Psoas muscle (tissue), 8 donors: Measurements from ENCODE around the gene TRHDE. TPM values are rescaled to one million over a fixed set of nuclear protein-coding genes. Genes with fewer than 3 reads are reported as not detected.
"Not testable (repeated sequence)": the region's sequence is repeated elsewhere in the genome, so short reads cannot be mapped to it uniquely, and the experiment has no call there.

Source experiments
- ATAC-seq, 4 donors: fragments of 200-7000 bp; cut with Tn5 transposase; one replicate each; pipeline ENCODE4 v1.9.1; 2020; ENCODE audit warnings: moderate library complexity in 3 of 4, mild to moderate bottlenecking in 2 of 4
- DNase-seq, 2 donors: peaks; one replicate each; pipeline ENCODE4 v3.0.0-alpha.2; 2020
- H3K27ac ChIP-seq: fragments of 200-600 bp; one replicate; pipeline ENCODE4 v1.8.0; 2022
- H3K27me3 ChIP-seq, 3 donors: fragments of 200-600 bp in 1 of 3; one replicate each; pipeline versions ENCODE4 v1.6.1 to v1.8.0; 2013 to 2022; ENCODE audit warnings: low read length in 2 of 3, mild to moderate bottlenecking in 2 of 3, moderate library complexity in 1 of 3; ENCODE audit not compliant: insufficient read depth in 3 of 3
- H3K36me3 ChIP-seq, 2 donors: fragments of 200-600 bp in 1 of 2; one replicate each; pipeline versions ENCODE4 v1.6.1 to v1.8.0; 2013 to 2022; ENCODE audit warnings: low read depth in 1 of 2, mild to moderate bottlenecking in 1 of 2, moderate library complexity in 1 of 2; ENCODE audit not compliant: insufficient read depth in 1 of 2
- H3K4me1 ChIP-seq: fragments of 200-600 bp; one replicate; pipeline ENCODE4 v1.8.0; 2022
- H3K4me3 ChIP-seq: fragments of 200-600 bp; one replicate; pipeline ENCODE4 v1.8.0; 2022; ENCODE audit warnings: mild to moderate bottlenecking
- H3K9me3 ChIP-seq: fragments of 200-600 bp; one replicate; pipeline ENCODE4 v1.8.0; 2022
- CTCF ChIP-seq: fragments of 200-600 bp; IDR thresholded peaks from one replicate; pipeline ENCODE4 v1.8.0; 2022; ENCODE audit warnings: antibody characterized with exemption
- WGBS, 3 donors: extraction: QIAGEN DNeasy Blood & Tissue Kit; methylation state at CpG; one replicate each; pipeline versions ENCODE4 v1.1.6 to v1.1.7; 2013; 5-methylcytosine and 5-hydroxymethylcytosine counted together
- intact Hi-C, 2 donors: fragments of 100-400 bp; cut with DNase I; formaldehyde crosslinking; loops; one replicate each; pipeline versions ENCODE4 v1.11.0 to v1.14.2; 2022
- polyA plus RNA-seq, 3 donors: library from polyadenylated mRNA; stranded (reverse); fragments of 200-250 nt; gene quantifications; one replicate each; pipeline ENCODE4 v1.2.3, GENCODE V29; 2013
- total RNA-seq, 4 donors: library from RNA; stranded (reverse); fragmentation: NEBNext Ultra II Directional in 2 of 4; extraction: Animal tissue kit (Norgen Biotek cat#: 25700) in 2 of 4; gene quantifications; one replicate each; pipeline versions ENCODE4 v1.2.1 to v1.2.4, GENCODE V29; 2021 to 2023
- donor health status: healthy with polysubstance abuse.
- donor health status: DM: no; HTN: no; CAD: no; lungs with moderate emphysema.
- donor health status: Bipolar disorder and iron deficiency.
- donor health status: healthy.
- donor health status: DM: yes; HTN: yes; CAD: no.
- donor health status: DM: no; HTN: no; CAD: no.
- donor health status: DM: no; HTN: no; CAD: no.
- donor health status: DM: yes; HTN: yes; CAD: no.

The TRHDE gene
- total and polyA plus RNA-seq, 7 donors, result 0.08 to 1.7 (median 0.60) TPM

GRCh38 chr12:72658615-72659014, 386.4 kb downstream of the TRHDE start:
- H3K27ac ChIP-seq, result no peak overlapping the region
- no peaks in the 10 kb centered on the region for H3K36me3 ChIP-seq
- no peak for TF ChIP-seq CTCF
- intact Hi-C loops, result no loop called here
- no peak overlapping the region for H3K4me3 ChIP-seq
- DNase-seq, result no peak
- ATAC-seq, result no peak
- H3K9me3 ChIP-seq, result no peaks in the 10 kb centered on the region
- no peaks in the 10 kb centered on the region for H3K27me3 ChIP-seq
- H3K4me1 ChIP-seq, result no peaks in the 10 kb centered on the region

GRCh38 chr12:72660174-72660573, 388.0 kb downstream of the TRHDE start:
- intact Hi-C loops, ATAC-seq, H3K27me3 ChIP-seq, H3K9me3 ChIP-seq, H3K4me1 ChIP-seq, H3K4me3 ChIP-seq, H3K36me3 ChIP-seq, DNase-seq, H3K27ac ChIP-seq: not testable (repeated sequence)
- WGBS, 3 donors, result 87 to 90% (median 89%) methylated on average over 7 of the region's 7 CpGs

GRCh38 chr12:72673853-72674252, 401.7 kb downstream of the TRHDE start:
- H3K9me3 ChIP-seq, result no peaks in the 10 kb centered on the region
- no peaks in the 10 kb centered on the region for H3K27me3 ChIP-seq
- intact Hi-C loops, result no loop called here
- WGBS, 3 donors, result 40 to 51% (median 48%) methylated on average over 4 of the region's 4 CpGs
- no peak overlapping the region for H3K4me3 ChIP-seq
- H3K36me3 ChIP-seq, result no peaks in the 10 kb centered on the region
- ATAC-seq (no peak), DNase-seq (no peak)
- H3K4me1 ChIP-seq, result no peaks in the 10 kb centered on the region
- H3K27ac ChIP-seq, result no peak overlapping the region
- TF ChIP-seq CTCF, result no peak

GRCh38 chr12:72676556-72676955, 404.4 kb downstream of the TRHDE start:
- no peaks in the 10 kb centered on the region for H3K9me3 ChIP-seq
- 78 to 89% (median 84%) methylated on average over 1 of the region's 1 CpG for WGBS, 3 donors
- no peak for TF ChIP-seq CTCF

GRCh38 chr12:72677139-72677538, 405.0 kb downstream of the TRHDE start:
- intact Hi-C loops, result no loop called here

More at GRCh38 chr12:72676556-72676955, 404.4 kb downstream of the TRHDE start:
- ATAC-seq (no peak), DNase-seq (no peak)
- Histone ChIP-seq H3K4me3 (no peak overlapping the region), H3K36me3 (no peaks in the 10 kb centered on the region), H3K4me1 (no peaks in the 10 kb centered on the region), H3K27me3 (no peaks in the 10 kb centered on the region), H3K27ac (no peak overlapping the region)
- intact Hi-C loops, result no loop called here

More at GRCh38 chr12:72677139-72677538, 405.0 kb downstream of the TRHDE start:
- Histone ChIP-seq H3K36me3 (no peaks in the 10 kb centered on the region), H3K27me3 (no peaks in the 10 kb centered on the region), H3K9me3 (no peaks in the 10 kb centered on the region), H3K4me1 (no peaks in the 10 kb centered on the region), H3K27ac (no peak overlapping the region), H3K4me3 (no peak overlapping the region)
- DNase-seq, result no peak
- no peak for TF ChIP-seq CTCF
- no peak for ATAC-seq
